ENCODE data around the gene VEZF1.

VEZF1 gene, protein sequence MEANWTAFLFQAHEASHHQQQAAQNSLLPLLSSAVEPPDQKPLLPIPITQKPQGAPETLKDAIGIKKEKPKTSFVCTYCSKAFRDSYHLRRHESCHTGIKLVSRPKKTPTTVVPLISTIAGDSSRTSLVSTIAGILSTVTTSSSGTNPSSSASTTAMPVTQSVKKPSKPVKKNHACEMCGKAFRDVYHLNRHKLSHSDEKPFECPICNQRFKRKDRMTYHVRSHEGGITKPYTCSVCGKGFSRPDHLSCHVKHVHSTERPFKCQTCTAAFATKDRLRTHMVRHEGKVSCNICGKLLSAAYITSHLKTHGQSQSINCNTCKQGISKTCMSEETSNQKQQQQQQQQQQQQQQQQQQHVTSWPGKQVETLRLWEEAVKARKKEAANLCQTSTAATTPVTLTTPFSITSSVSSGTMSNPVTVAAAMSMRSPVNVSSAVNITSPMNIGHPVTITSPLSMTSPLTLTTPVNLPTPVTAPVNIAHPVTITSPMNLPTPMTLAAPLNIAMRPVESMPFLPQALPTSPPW

DNA sequence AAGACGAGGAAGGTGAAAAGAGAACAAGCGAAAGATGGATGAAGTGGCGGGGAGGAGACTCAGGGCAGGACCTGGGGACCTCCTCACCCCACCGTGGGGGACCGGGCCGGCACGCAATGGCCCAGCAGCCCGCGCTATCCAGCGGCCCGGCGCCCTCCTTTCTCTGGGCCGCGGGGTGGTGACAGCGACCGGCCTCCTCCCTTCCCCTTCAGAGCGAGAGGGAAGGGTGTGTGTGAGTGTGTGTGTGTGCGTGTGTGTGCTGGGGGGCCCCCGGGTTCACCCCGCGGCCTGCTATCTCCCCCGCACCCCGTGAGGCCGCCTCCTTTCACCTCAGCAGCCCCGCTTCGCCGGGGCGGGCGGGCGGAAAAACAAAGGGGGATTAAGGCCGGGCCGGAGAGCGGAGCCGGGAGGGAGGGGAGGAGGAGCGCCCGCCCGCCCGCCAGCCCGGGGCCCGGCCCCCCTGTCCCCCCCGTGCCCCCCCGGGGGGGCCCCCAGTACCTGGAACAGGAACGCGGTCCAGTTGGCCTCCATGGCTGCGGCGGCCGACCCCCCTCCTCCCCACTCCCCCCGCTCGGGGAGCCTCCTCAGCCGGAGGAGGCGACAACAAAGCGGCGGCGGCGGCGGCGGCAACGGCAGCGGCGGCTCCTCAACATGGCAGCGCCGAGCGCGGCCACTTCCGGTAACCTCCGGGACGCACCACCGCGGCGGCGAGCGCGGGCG lies at the start of gene VEZF1:
VEZF1 (minus strand) TSS at position 674 of the 720 bp plus-strand sequence; CDS start at position 531, 143 bp downstream.
- DNase-seq (ENCODE audit: low read depth) = no peak
- TF ChIP-seq, protein P1, sequence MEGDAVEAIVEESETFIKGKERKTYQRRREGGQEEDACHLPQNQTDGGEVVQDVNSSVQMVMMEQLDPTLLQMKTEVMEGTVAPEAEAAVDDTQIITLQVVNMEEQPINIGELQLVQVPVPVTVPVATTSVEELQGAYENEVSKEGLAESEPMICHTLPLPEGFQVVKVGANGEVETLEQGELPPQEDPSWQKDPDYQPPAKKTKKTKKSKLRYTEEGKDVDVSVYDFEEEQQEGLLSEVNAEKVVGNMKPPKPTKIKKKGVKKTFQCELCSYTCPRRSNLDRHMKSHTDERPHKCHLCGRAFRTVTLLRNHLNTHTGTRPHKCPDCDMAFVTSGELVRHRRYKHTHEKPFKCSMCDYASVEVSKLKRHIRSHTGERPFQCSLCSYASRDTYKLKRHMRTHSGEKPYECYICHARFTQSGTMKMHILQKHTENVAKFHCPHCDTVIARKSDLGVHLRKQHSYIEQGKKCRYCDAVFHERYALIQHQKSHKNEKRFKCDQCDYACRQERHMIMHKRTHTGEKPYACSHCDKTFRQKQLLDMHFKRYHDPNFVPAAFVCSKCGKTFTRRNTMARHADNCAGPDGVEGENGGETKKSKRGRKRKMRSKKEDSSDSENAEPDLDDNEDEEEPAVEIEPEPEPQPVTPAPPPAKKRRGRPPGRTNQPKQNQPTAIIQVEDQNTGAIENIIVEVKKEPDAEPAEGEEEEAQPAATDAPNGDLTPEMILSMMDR (IDR thresholded peaks at IDR 0.05; ENCODE audit: low read depth, low read length, missing control alignments) = no peak
- H3K4me3 ChIP-seq (ENCODE audit: low read depth, low read length) = peak within 1 kb of the TSS; percentile 84

DNA sequence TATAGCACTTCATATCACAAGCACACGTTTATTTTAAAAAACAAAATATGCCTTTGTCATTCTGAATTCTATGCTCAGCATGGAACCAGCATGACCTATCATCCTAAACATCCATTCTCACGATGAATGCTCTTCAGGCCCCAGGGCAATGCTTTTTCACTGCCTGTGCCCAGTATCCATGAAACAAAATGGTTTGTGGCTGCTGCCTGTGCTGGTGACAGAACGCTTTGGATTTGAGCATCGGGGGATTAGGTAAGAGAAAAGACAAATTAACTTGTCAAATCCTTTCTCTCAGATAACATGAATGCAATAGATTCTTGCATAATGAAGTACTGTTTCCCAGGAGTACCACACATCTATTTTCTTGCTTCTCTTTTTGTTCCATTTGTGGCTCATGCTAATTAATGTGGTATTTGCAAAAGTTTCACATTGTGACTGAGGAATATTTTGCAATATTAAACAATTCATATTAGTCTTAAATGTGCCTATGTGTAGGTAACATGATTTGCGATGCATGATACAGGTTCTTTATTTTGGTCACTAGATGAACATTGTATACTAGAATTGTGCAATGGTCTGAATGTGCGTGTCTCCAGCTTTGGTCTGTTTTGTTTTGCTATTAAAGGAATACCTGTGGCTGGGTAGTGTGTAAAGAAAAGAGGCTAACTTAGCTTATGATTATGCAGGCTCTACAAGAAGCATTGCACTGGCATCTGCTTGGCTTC lies 44.8 kb upstream of the VEZF1 start:
- no peak for DNase-seq (ENCODE audit: low read depth)
- TF ChIP-seq, protein P1 (IDR thresholded peaks at IDR 0.05; ENCODE audit: low read depth, low read length, missing control alignments) = no peak

DNA sequence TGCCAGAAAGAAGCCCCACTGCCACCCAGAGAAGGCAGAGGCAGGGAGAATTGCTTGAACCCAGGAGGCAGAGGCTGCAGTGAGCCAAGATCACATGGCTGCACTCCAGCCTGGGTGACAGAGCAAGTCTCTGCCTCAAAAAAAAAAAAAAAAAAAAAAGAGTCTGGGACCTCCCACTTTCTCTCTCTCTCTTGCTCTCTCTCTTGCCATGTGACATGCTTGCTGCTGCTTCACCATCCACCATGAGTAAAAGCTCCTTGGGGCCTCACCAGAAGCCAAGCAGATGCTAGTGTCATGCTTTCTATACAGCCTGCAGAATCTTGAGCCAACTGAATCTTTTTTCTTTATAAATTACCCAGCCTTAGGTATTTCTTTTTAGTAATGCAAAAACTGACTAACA lies 40.5 kb upstream of the VEZF1 start:
- TF ChIP-seq, protein P1 (IDR thresholded peaks at IDR 0.05; ENCODE audit: low read depth, low read length, missing control alignments) = no peak
- DNase-seq (ENCODE audit: low read depth) = no peak
- no peak overlapping the region for H3K4me3 ChIP-seq (ENCODE audit: low read depth, low read length)

More for the DNA sequence above, 44.8 kb upstream of the VEZF1 start:
- no peak overlapping the region for H3K4me3 ChIP-seq (ENCODE audit: low read depth, low read length)

DNA sequence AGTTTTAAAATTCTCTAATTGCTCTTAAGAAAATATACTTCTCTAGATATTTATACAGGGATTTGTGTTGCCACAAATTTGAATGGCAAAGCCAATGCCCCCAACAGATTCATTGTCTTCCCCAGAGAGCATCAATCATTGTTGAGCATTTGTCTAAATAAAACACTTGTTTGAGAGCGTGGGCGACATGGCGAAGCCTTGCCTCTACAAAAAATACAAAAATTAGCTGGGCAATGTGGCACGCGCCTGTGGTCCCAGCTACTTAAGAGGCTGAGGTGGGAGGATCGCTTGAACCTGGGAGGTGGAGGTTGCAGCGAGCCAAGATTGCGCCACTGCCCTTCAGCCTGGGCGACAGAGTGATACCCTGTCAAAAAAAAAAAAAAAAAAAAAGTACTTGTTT lies 32.3 kb upstream of the VEZF1 start:
- H3K4me3 ChIP-seq (ENCODE audit: low read depth, low read length) = no peak overlapping the region
- TF ChIP-seq, protein P1 (IDR thresholded peaks at IDR 0.05; ENCODE audit: low read depth, low read length, missing control alignments) = no peak
- DNase-seq (ENCODE audit: low read depth) = no peak

DNA sequence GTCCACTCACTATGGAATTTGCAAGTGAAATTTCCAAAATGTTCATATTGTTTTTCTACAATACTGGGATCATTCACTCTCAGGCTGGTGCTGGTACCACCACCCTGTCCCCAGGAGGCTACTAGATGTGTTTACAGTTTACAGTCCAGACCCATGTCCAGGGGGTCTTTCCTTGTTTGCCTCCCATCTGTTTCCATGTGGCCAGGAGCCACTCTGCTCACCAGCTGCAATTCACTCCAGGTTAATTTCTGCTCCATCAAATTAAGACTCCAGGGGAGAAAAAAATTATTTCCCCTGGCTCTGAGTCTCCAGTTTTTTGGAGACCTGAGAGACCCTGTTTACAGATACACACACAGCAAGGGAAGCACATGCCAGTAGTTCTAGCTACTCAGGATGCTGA lies 31.5 kb upstream of the VEZF1 start:
- TF ChIP-seq, protein P1 (IDR thresholded peaks at IDR 0.05; ENCODE audit: low read depth, low read length, missing control alignments) = no peak
- no peak for DNase-seq (ENCODE audit: low read depth)
- H3K4me3 ChIP-seq (ENCODE audit: low read depth, low read length) = no peak overlapping the region

DNA sequence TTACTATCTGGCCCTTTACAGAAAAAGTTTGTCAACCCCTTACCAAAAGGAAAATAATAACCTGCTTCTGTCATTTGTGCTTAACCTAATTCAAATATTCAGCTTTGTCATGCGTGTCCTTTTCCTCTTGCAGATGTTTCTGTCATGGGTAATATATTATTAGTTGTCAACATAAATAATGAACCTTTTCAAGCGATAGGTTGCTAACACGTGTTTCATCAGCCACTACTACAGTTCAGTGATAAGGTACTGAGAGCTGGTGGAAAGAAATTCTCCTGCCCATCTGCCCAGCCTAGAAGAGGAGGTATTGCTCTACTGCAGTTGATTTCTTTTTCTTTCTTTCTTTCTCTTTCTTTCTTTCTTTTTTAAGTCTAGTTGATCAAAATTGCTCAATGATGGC lies 31.0 kb upstream of the VEZF1 start:
- TF ChIP-seq, protein P1 (IDR thresholded peaks at IDR 0.05; ENCODE audit: low read depth, low read length, missing control alignments) = no peak
- no peak overlapping the region for H3K4me3 ChIP-seq (ENCODE audit: low read depth, low read length)
- no peak for DNase-seq (ENCODE audit: low read depth)

Data from GM12864 (cell line).